ENCODE results near the gene FAM217A.

Gene FAM217A

DNA sequence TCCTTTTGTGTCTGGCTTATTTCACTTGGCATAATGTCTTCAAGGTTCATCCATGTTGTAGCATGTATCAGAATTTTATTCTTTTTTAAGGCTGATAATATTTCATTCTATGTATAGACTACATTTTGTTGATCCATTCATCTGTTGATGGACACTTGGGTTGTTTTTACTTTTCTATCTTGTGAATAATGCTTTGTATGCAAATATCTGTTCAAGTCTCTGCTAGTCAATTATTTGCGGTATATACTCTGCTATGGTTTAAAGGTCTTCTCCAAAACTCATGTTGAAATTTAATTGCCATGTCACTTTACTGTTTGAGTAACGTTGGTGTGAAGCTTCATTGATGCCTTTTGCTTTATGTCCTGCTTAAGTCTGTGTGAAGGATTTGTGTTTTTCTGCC is 28.9 kb upstream of the FAM217A start:
- Histone ChIP-seq H3K36me3 (ENCODE audit: control insufficient read depth, insufficient read depth, low read length) (no peaks in the 10 kb centered on the region), H3K4me3 (replicated peaks; ENCODE audit: low read depth, low read length) (no peak overlapping the region), H3K27me3 (replicated peaks; ENCODE audit: control insufficient read depth, insufficient read depth, low read length) (no peaks in the 10 kb centered on the region)
- DNase-seq (ENCODE audit: extremely low read depth, insufficient read length), result no peak
- TF ChIP-seq, protein P1, sequence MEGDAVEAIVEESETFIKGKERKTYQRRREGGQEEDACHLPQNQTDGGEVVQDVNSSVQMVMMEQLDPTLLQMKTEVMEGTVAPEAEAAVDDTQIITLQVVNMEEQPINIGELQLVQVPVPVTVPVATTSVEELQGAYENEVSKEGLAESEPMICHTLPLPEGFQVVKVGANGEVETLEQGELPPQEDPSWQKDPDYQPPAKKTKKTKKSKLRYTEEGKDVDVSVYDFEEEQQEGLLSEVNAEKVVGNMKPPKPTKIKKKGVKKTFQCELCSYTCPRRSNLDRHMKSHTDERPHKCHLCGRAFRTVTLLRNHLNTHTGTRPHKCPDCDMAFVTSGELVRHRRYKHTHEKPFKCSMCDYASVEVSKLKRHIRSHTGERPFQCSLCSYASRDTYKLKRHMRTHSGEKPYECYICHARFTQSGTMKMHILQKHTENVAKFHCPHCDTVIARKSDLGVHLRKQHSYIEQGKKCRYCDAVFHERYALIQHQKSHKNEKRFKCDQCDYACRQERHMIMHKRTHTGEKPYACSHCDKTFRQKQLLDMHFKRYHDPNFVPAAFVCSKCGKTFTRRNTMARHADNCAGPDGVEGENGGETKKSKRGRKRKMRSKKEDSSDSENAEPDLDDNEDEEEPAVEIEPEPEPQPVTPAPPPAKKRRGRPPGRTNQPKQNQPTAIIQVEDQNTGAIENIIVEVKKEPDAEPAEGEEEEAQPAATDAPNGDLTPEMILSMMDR (IDR thresholded peaks at IDR 0.05; ENCODE audit: insufficient read depth, low read length, poor library complexity, severe bottlenecking), result no peak

DNA sequence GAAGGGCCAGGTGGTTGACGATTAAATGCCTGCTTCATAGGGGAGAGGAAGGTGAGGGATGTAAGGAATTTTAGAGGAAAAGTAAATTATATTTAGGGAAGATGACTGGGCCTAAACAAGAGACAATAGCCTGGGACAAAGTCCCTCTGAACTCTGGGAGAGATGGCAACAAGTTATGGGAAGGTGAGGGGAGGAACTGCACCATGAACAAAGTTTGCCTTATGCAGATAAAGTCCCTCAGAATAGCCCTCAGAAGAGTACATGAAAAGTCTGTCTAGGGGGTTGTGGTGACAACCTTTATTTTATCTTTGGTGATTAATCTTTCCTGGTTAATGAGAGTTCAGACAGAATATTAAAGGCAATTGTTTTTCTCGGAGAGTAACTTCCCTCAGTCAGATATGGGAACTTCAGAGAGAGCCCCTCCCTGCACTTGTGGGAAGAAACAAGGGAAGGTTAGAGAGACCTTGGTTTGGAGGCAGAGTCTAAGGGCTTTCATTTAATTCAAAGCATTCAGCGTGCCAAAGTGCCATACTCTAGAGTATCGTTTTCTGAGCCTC is 27.1 kb upstream of the FAM217A start:
- no peak overlapping the region for H3K4me3 ChIP-seq (replicated peaks; ENCODE audit: low read depth, low read length)
- TF ChIP-seq, protein P1 (IDR thresholded peaks at IDR 0.05; ENCODE audit: insufficient read depth, low read length, poor library complexity, severe bottlenecking), result no peak
- H3K27me3 ChIP-seq (replicated peaks; ENCODE audit: control insufficient read depth, insufficient read depth, low read length), result no peaks in the 10 kb centered on the region
- H3K36me3 ChIP-seq (ENCODE audit: control insufficient read depth, insufficient read depth, low read length), result no peaks in the 10 kb centered on the region
- no peak for DNase-seq (ENCODE audit: extremely low read depth, insufficient read length)

DNA sequence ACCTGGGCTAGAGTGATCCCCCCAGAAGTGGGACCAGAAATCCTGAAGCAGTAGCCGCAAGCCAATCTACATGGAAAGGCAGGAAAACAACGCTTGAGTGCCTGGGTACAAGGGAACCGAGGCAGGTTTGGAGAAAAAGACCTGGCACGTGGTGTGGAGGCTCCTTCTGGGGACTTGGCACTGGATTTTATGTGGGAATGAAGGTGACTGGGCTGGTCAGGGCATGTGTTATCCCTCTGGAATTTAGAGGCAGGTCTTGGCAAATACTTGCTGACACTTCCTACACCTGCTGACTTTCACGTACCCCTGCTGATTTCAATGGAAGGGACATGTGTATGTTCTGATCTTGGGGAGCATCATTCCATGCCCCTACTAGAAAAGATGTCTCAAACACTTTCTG is 25.0 kb upstream of the FAM217A start:
- H3K4me3 ChIP-seq (replicated peaks; ENCODE audit: low read depth, low read length), result no peak overlapping the region
- TF ChIP-seq, protein P1 (IDR thresholded peaks at IDR 0.05; ENCODE audit: insufficient read depth, low read length, poor library complexity, severe bottlenecking), result no peak
- H3K27me3 ChIP-seq (replicated peaks; ENCODE audit: control insufficient read depth, insufficient read depth, low read length), result no peaks in the 10 kb centered on the region; the same call in none of the 2 replicates
- DNase-seq (ENCODE audit: extremely low read depth, insufficient read length), result no peak
- no peaks in the 10 kb centered on the region for H3K36me3 ChIP-seq (ENCODE audit: control insufficient read depth, insufficient read depth, low read length)

DNA sequence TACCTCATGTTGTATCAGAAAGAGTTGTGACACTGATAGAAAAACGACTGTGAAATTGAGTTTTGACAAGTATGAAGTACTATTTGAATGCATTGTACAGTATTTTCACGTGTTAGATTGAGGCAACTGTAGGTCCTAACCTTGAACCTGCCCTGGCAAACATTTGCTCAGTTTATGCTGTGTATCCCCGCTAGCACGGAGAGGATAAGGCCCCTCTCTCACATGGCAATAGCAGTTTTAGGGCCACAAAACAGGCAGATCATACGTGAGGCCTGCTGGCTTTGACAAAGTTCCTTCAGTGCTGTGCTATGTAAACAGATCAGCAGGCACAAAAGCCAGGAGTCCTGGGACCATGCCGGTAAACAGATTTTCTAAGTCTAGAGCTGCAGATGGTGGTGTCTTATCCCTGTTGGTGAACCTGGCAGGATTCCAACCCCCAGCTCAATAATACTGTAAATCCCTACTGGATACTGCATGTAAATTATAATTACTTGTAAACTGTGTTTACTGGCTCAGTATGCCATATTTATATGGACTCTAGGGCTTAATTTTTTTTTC is 23.8 kb upstream of the FAM217A start:
- no peak overlapping the region for H3K4me3 ChIP-seq (replicated peaks; ENCODE audit: low read depth, low read length)
- TF ChIP-seq, protein P1 (IDR thresholded peaks at IDR 0.05; ENCODE audit: insufficient read depth, low read length, poor library complexity, severe bottlenecking), result no peak
- DNase-seq (ENCODE audit: extremely low read depth, insufficient read length), result no peak

DNA sequence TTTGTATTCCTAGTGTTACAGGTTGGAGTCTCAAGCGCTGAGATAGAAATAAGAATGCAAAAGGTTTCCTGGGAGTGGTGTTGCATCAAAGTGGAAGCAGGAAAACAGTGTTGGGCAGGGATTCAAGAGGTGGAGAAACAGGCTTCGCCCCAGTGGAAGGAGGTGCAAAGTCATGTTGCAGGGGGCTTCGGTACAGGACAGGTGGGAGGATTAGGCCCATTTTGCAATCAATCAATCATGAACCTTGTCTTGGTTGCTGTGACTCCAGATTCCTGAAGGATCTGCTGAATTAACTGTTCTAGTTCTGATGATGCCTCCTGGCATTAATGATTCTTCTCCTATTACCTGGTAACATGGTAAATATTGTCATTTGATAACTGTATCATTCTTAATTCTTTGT is 22.4 kb upstream of the FAM217A start:
- Histone ChIP-seq H3K27me3 (replicated peaks; ENCODE audit: control insufficient read depth, insufficient read depth, low read length) (no peaks in the 10 kb centered on the region; the same call in none of the 2 replicates), H3K4me3 (replicated peaks; ENCODE audit: low read depth, low read length) (no peak overlapping the region), H3K36me3 (ENCODE audit: control insufficient read depth, insufficient read depth, low read length) (no peaks in the 10 kb centered on the region)
- DNase-seq (ENCODE audit: extremely low read depth, insufficient read length), result no peak
- TF ChIP-seq, protein P1 (IDR thresholded peaks at IDR 0.05; ENCODE audit: insufficient read depth, low read length, poor library complexity, severe bottlenecking), result no peak

More for the DNA sequence above, 23.8 kb upstream of the FAM217A start:
- Histone ChIP-seq H3K27me3 (replicated peaks; ENCODE audit: control insufficient read depth, insufficient read depth, low read length) (no peaks in the 10 kb centered on the region; the same call in none of the 2 replicates), H3K36me3 (ENCODE audit: control insufficient read depth, insufficient read depth, low read length) (no peaks in the 10 kb centered on the region)
